K562 (cell line): ENCODE data around the gene CBX3. TPM values are rescaled to one million over a fixed set of nuclear protein-coding genes. Genes with fewer than 3 reads are reported as not detected.

Source experiments
- CBX2 ChIP-seq: fragments of 200-600 bp; sonication (generic); IDR thresholded peaks from one replicate; pipeline ENCODE4 v1.6.1; 2012; ENCODE audit warnings: mild to moderate bottlenecking, low read length, inconsistent platforms; ENCODE audit not compliant: insufficient read depth, poor library complexity, severe bottlenecking
- CBX8 ChIP-seq: fragments of 200-600 bp; sonication (generic); IDR thresholded peaks from 2 replicates; pipeline ENCODE4 v1.6.1; 2012; ENCODE audit warnings: borderline replicate concordance, mixed run types, low read depth, mild to moderate bottlenecking, moderate library complexity, mixed read lengths, low read length, control low read depth, inconsistent platforms; ENCODE audit not compliant: poor library complexity, severe bottlenecking; ENCODE audit errors: extremely low read depth
- ESRRB ChIP-seq: fragments of 250-450 bp; sonication (Bioruptor Pico); IDR thresholded peaks from 2 replicates; pipeline ENCODE4 v1.5.0; 2020; ENCODE audit warnings: mild to moderate bottlenecking, moderate library complexity, borderline replicate concordance
- ETS1 ChIP-seq: conservative IDR thresholded peaks from 2 replicates; pipeline ENCODE4 v1.6.1; 2011; ENCODE audit warnings: low read depth, mild to moderate bottlenecking, low read length; ENCODE audit not compliant: control insufficient read depth
- HES1 ChIP-seq: fragments of 450-650 bp; IDR thresholded peaks from 2 replicates; pipeline ENCODE4 v1.6.1; 2016; ENCODE audit warnings: low read depth, mild to moderate bottlenecking, moderate library complexity
- KAT7 ChIP-seq: sonication (generic); formaldehyde crosslinking; IDR thresholded peaks from 2 replicates; pipeline ENCODE4 v1.8.0; 2022; ENCODE audit warnings: missing genetic modification reagents, mild to moderate bottlenecking, borderline replicate concordance
- NCOA6 ChIP-seq: fragments of 450-650 bp; IDR thresholded peaks from 2 replicates; pipeline ENCODE4 v1.6.1; 2017; ENCODE audit warnings: mild to moderate bottlenecking
- PML ChIP-seq: IDR thresholded peaks from 2 replicates; pipeline ENCODE4 v1.6.1; 2012; ENCODE audit warnings: low read length, inconsistent platforms
- POLR2G ChIP-seq: fragments of 200-400 bp; formaldehyde crosslinking; IDR thresholded peaks from 2 replicates; pipeline ENCODE4 v1.6.1; 2017; ENCODE audit warnings: low read depth, mild to moderate bottlenecking, antibody characterized with exemption, low read length, moderate library complexity
- PTBP1 ChIP-seq: fragments of 200-400 bp; formaldehyde crosslinking; IDR thresholded peaks from 2 replicates; pipeline ENCODE4 v1.6.1; 2017; ENCODE audit warnings: low read depth, low read length
- RBM14 ChIP-seq: fragments of 200-400 bp; formaldehyde crosslinking; IDR thresholded peaks from 2 replicates; pipeline ENCODE4 v1.6.1; 2018; ENCODE audit warnings: low read depth, mild to moderate bottlenecking, low read length, moderate library complexity, borderline replicate concordance; ENCODE audit not compliant: insufficient read depth
- RFX7 ChIP-seq: fragments of 250-450 bp; sonication (Bioruptor Pico); IDR thresholded peaks from 2 replicates; pipeline ENCODE4 v1.5.1; 2021; ENCODE audit warnings: mild to moderate bottlenecking
- SP1 ChIP-seq: sonication (generic); formaldehyde crosslinking; IDR thresholded peaks from 2 replicates; pipeline ENCODE4 v1.8.1; 2022; ENCODE audit warnings: mild to moderate bottlenecking, missing genetic modification reagents
- TCFL5 ChIP-seq: fragments of 250-450 bp; sonication (Bioruptor Pico); conservative IDR thresholded peaks from 2 replicates; pipeline ENCODE4 v1.6.1; 2021; ENCODE audit warnings: mild to moderate bottlenecking, moderate library complexity, matching md5 sums
- TFAM ChIP-seq: fragments of 250-450 bp; sonication (Bioruptor Pico); conservative IDR thresholded peaks from 2 replicates; pipeline ENCODE4 v1.5.0; 2021; ENCODE audit warnings: mild to moderate bottlenecking, moderate library complexity
- ZNF347 ChIP-seq: fragments of 450-650 bp; formaldehyde crosslinking; IDR thresholded peaks from 2 replicates; pipeline ENCODE4 v1.4.0; 2020; ENCODE audit warnings: low read depth, mild to moderate bottlenecking, moderate library complexity
- ZNF395 ChIP-seq: fragments of 200-800 bp; sonication (Bioruptor generic); IDR thresholded peaks from 2 replicates; pipeline ENCODE4 v1.6.1; 2017; ENCODE audit warnings: missing genetic modification characterization, missing compliant biosample characterization
- ZNF707 ChIP-seq: fragments of 250-450 bp; sonication (Bioruptor Pico); conservative IDR thresholded peaks from 2 replicates; pipeline ENCODE4 v1.8.0; 2022; ENCODE audit warnings: inconsistent platforms, mild to moderate bottlenecking, moderate library complexity
- ZNF785 ChIP-seq: fragments of 250-450 bp; sonication (Bioruptor Pico); IDR thresholded peaks from 2 replicates; pipeline ENCODE4 v1.4.0; 2020; ENCODE audit warnings: mild to moderate bottlenecking
- polyA plus RNA-seq, 8 experiments: library from polyadenylated mRNA; depleted of rRNA in 4 of 8; stranded (reverse) in 5 of 8; unstranded in 3 of 8; fragments of >200 nt; fragmentation: Nextera tagmentation in 2 of 8; fragmentation: Illumina TruSeq in 1 of 8; extraction: Ambion mirVana in 2 of 8; extraction: Trizol in 1 of 8; gene quantifications; 2 replicates each; pipeline versions ENCODE4 v1.2.1 to v1.2.3, GENCODE V29; 2011 to 2014; ENCODE audit warnings: inconsistent platforms in 1 of 8, missing spikeins in 1 of 8
- total RNA-seq, 7 experiments: library from RNA; depleted of rRNA in 6 of 7; stranded (reverse); fragments of >200 nt in 6 of 7; fragmentation: Illumina TruSeq in 2 of 7; extraction: Trizol in 2 of 7; gene quantifications; 2 replicates each; pipeline versions ENCODE4 v1.2.1 to v1.2.3, GENCODE V29; 2011 to 2021; ENCODE audit warnings: low replicate concordance in 1 of 7
- TF ChIP-seq, protein P1 (sequence below): fragments of 250-450 bp; sonication (Bioruptor Pico); IDR thresholded peaks from 2 replicates; pipeline ENCODE4 v1.8.0; 2021; ENCODE audit warnings: moderate library complexity, mild to moderate bottlenecking, inconsistent platforms
- TF ChIP-seq, protein P2 (sequence below): fragments of 250-450 bp; sonication (Bioruptor Pico); IDR thresholded peaks from 2 replicates; pipeline ENCODE4 v1.8.0; 2021; ENCODE audit warnings: mild to moderate bottlenecking, moderate library complexity

Gene CBX3
- total and polyA plus RNA-seq, 9 of the 15 experiments (the other 6 are each of a cell fraction or from before 2014, with no cell fraction given) = 198 to 413 (median 328) TPM

- TF ChIP-seq ZNF347 (CRISPR knock-in tag) (no peak), NCOA6 (no peak), ZNF707 (0 out of 2 replicates have a peak, but pooled peaks have one; percentile 8), CBX2 (no peak), CBX8 (no peak), ZNF395 (CRISPR knock-in tag) (peak; percentile 81), ESRRB (CRISPR knock-in tag) (no peak), SP1 (no peak), KAT7 (CRISPR knock-in tag) (no peak), ZNF785 (CRISPR knock-in tag) (no peak), PTBP1 (no peak), POLR2G (no peak), RBM14 (no peak), TCFL5 (peak; percentile 76; the same call in 1 of the 2 replicates), HES1 (no peak), RFX7 (CRISPR knock-in tag) (no peak), TFAM (CRISPR knock-in tag) (no peak), PML (0 out of 2 replicates have a peak, but pooled peaks have one; percentile 38), ETS1 (no peak)
- TF ChIP-seq, protein P1, sequence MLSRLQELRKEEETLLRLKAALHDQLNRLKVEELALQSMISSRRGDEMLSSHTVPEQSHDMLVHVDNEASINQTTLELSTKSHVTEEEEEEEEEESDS = no peak
- TF ChIP-seq, protein P2, sequence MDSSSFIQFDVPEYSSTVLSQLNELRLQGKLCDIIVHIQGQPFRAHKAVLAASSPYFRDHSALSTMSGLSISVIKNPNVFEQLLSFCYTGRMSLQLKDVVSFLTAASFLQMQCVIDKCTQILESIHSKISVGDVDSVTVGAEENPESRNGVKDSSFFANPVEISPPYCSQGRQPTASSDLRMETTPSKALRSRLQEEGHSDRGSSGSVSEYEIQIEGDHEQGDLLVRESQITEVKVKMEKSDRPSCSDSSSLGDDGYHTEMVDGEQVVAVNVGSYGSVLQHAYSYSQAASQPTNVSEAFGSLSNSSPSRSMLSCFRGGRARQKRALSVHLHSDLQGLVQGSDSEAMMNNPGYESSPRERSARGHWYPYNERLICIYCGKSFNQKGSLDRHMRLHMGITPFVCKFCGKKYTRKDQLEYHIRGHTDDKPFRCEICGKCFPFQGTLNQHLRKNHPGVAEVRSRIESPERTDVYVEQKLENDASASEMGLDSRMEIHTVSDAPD = no peak
These were observed 32.5 kb downstream of the CBX3 start (continued) for GRCh38 chr7:26233902-26234511.
